ENCODE data around the gene SLC30A3.
A peak's percentile ranks its signal among the peaks of the same experiment; 100 is the strongest.
"Not testable (repeated sequence)": the region's sequence is repeated elsewhere in the genome, so short reads cannot be mapped to it uniquely, and the experiment has no call there.

Gene SLC30A3

GRCh38 chr2:27284996-27285395 lies 22.1 kb upstream of the SLC30A3 start:
- DNase-seq (ENCODE audit: low spot score) = no peak

- no peak for DNase-seq (ENCODE audit: low spot score)
Measured at GRCh38 chr2:27282892-27283291, 20.0 kb upstream of the SLC30A3 start.

- no peak for DNase-seq (ENCODE audit: low spot score)
Measured at GRCh38 chr2:27281855-27282559, 19.2 kb upstream of the SLC30A3 start, which contains the start of gene TRIM54. TSS of gene TRIM54 (plus strand) at chr2:27282429. CDS start at chr2:27282732, 303 bp downstream.

- no peak for DNase-seq (ENCODE audit: low spot score)
Measured at GRCh38 chr2:27281442-27281841, 18.6 kb upstream of the SLC30A3 start.

- no peak for DNase-seq (ENCODE audit: low spot score)
Measured at GRCh38 chr2:27280826-27281225, 18.0 kb upstream of the SLC30A3 start.

GRCh38 chr2:27278010-27278409 lies 15.2 kb upstream of the SLC30A3 start:
- DNase-seq (ENCODE audit: low spot score) = no peak

- no peak for DNase-seq (ENCODE audit: low spot score)
Measured at GRCh38 chr2:27275211-27276150, 12.6 kb upstream of the SLC30A3 start, which contains the start of gene DNAJC5G. TSS of gene DNAJC5G (plus strand) at chr2:27275433. CDS start at chr2:27276729, 1,296 bp downstream.

GRCh38 chr2:27272537-27273522 lies 10.0 kb upstream of the SLC30A3 start:
- DNase-seq (ENCODE audit: low spot score) = not testable (repeated sequence)

- no peak for DNase-seq (ENCODE audit: low spot score)
Measured at GRCh38 chr2:27271631-27272340, 8.9 kb upstream of the SLC30A3 start.

- no peak for DNase-seq (ENCODE audit: low spot score)
Measured at GRCh38 chr2:27270670-27271069, 7.8 kb upstream of the SLC30A3 start.

- DNase-seq (ENCODE audit: low spot score) = no peak
Measured at GRCh38 chr2:27270131-27270530, 7.3 kb upstream of the SLC30A3 start.

- not testable (repeated sequence) for DNase-seq (ENCODE audit: low spot score)
Measured at GRCh38 chr2:27268296-27268695, 5.4 kb upstream of the SLC30A3 start.

GRCh38 chr2:27265536-27265870 lies 2.7 kb upstream of the SLC30A3 start:
- no peak for DNase-seq (ENCODE audit: low spot score)

- DNase-seq (ENCODE audit: low spot score) = peak; percentile 13
Measured at GRCh38 chr2:27264753-27265535, 2.1 kb upstream of the SLC30A3 start.

GRCh38 chr2:27264253-27264752 lies 1.5 kb upstream of the SLC30A3 start:
- no peak for DNase-seq (ENCODE audit: low spot score)

- DNase-seq (ENCODE audit: low spot score) = no peak
Measured at GRCh38 chr2:27263287-27264252, 723 bp upstream of the SLC30A3 start.

GRCh38 chr2:27261926-27262298 lies 935 bp downstream of the SLC30A3 start:
- DNase-seq (ENCODE audit: low spot score) = no peak

- no peak for DNase-seq (ENCODE audit: low spot score)
Measured at GRCh38 chr2:27261241-27261925, 1.5 kb downstream of the SLC30A3 start.
